GM04503 (cell line): ENCODE data around the gene CCSER2.
"Not testable (repeated sequence)": the region's sequence is repeated elsewhere in the genome, so short reads cannot be mapped to it uniquely, and the experiment has no call there.

Experiments used
- DNase-seq: peaks from one replicate; pipeline ENCODE4 v3.0.0-alpha.2; 2012; ENCODE audit warnings: low read depth

Gene CCSER2

GRCh38 chr10:84522612-84523462, 194.4 kb downstream of the CCSER2 start:
- no peak for DNase-seq

- no peak for DNase-seq
These were observed 195.1 kb downstream of the CCSER2 start for GRCh38 chr10:84523526-84523925.

- no peak for DNase-seq
These were observed 196.0 kb downstream of the CCSER2 start for GRCh38 chr10:84524435-84524834.

- no peak for DNase-seq
These were observed 196.9 kb downstream of the CCSER2 start for GRCh38 chr10:84525120-84525806.

- DNase-seq, result not testable (repeated sequence)
These were observed 197.4 kb downstream of the CCSER2 start for GRCh38 chr10:84525807-84526182.

- DNase-seq, result not testable (repeated sequence)
These were observed 199.0 kb downstream of the CCSER2 start for GRCh38 chr10:84527386-84527785.

- not testable (repeated sequence) for DNase-seq
These were observed 200.1 kb downstream of the CCSER2 start for GRCh38 chr10:84528526-84528925.

GRCh38 chr10:84530724-84531325, 202.4 kb downstream of the CCSER2 start:
- DNase-seq, result no peak

GRCh38 chr10:84531396-84531795, 203.0 kb downstream of the CCSER2 start:
- DNase-seq, result no peak

- no peak for DNase-seq
These were observed 205.8 kb downstream of the CCSER2 start for GRCh38 chr10:84534168-84534567.

- no peak for DNase-seq
These were observed 209.1 kb downstream of the CCSER2 start for GRCh38 chr10:84537447-84537931.

- no peak for DNase-seq
These were observed 209.6 kb downstream of the CCSER2 start for GRCh38 chr10:84538036-84538435.

GRCh38 chr10:84539216-84539615, 210.8 kb downstream of the CCSER2 start:
- DNase-seq, result peak; percentile 44

- DNase-seq, result peak; percentile 62
These were observed 211.7 kb downstream of the CCSER2 start for GRCh38 chr10:84540022-84540616.

GRCh38 chr10:84540617-84541288, 212.4 kb downstream of the CCSER2 start:
- DNase-seq, result no peak

- no peak for DNase-seq
These were observed 212.9 kb downstream of the CCSER2 start for GRCh38 chr10:84541289-84541637.

- DNase-seq, result no peak
These were observed 214.4 kb downstream of the CCSER2 start for GRCh38 chr10:84542522-84543490.

- DNase-seq, result no peak
These were observed 215.6 kb downstream of the CCSER2 start for GRCh38 chr10:84543948-84544347.

- no peak for DNase-seq
These were observed 217.3 kb downstream of the CCSER2 start for GRCh38 chr10:84545651-84546050.

- no peak for DNase-seq
These were observed 218.2 kb downstream of the CCSER2 start for GRCh38 chr10:84546609-84547008.

- no peak for DNase-seq
These were observed 219.2 kb downstream of the CCSER2 start for GRCh38 chr10:84547616-84548015.
